GM10847 (cell line): ENCODE results near the gene TPSAB1.
"Not testable (repeated sequence)": the region's sequence is repeated elsewhere in the genome, so short reads cannot be mapped to it uniquely, and the experiment has no call there.

Experiments used
- POLR2A ChIP-seq: IDR thresholded peaks from 2 replicates; pipeline ENCODE4 v1.6.1; 2011; ENCODE audit not compliant: insufficient read length; ENCODE audit errors: extremely low read depth

TPSAB1 gene

GRCh38 chr16:1255276-1256122 is 15.0 kb downstream of the TPSAB1 start, which contains the start of gene TPSD1:
Gene TPSD1, plus strand, starts transcription at chr16:1256069. Its CDS starts 212 bp downstream, at chr16:1256281.
- TF ChIP-seq POLR2A = not testable (repeated sequence)

DNA sequence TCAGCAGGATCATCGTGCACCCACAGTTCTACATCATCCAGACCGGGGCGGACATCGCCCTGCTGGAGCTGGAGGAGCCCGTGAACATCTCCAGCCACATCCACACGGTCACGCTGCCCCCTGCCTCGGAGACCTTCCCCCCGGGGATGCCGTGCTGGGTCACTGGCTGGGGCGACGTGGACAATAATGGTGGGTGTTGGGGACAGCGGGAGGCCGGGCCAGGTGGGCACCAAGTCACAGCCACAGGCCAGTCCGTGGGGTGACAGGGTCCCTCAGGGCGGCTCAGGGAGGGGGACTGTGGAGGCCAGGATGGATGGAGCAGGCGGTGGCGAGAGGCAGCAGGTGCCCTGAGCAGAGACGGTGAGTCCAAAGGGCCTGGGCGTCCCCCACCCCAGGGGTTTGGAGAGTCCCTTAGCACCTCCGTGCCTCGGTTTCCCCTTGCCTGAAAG is 16.4 kb downstream of the TPSAB1 start:
- no peak for TF ChIP-seq POLR2A

DNA sequence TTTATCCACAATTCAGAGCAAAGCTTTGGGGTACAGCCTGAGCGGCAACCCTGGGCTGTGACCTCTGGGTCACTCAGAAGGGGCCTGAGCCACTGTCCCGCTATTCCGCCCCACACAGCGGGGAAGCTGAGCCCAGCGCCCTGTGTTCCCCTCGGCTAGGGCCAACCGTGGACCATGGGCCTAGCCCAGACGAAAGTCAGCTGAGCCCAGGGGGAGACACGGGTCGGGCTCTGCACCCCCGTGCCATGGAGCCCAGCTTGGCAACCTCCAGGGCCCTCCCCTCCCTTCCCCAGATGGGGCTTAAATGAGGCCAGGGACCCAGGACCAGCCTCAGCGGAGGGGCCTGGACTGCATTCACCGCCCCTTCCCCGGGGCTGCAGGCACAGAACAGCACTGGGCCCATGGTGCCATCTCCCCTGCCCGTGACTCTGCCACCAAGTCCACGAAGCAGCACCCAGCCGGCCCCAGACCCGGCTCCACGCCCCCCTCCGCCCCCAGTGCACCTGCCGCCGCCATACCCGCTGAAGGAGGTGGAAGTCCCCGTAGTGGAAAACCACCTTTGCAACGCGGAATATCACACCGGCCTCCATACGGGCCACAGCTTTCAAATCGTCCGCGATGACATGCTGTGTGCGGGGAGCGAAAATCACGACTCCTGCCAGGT is 17.2 kb downstream of the TPSAB1 start:
- no peak for TF ChIP-seq POLR2A

GRCh38 chr16:1258225-1258600 is 17.7 kb downstream of the TPSAB1 start:
- no peak for TF ChIP-seq POLR2A

GRCh38 chr16:1258906-1259759 is 18.6 kb downstream of the TPSAB1 start:
- TF ChIP-seq POLR2A = no peak

DNA sequence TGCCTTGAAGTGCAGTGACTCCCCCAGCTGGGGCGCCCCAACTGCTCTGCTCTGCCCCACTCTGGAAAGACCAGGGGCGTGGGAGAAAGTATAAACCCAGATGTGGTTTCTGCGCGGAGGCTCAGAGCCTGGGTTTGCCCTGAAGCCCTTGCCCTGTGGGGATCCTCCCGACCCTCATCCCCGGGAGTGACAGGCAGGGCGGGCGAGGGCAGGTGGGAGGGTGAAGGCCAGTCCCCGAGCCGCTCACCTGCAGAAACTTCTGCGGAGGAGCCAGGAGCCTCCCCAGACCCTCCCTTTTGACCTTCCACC is 19.2 kb downstream of the TPSAB1 start:
- no peak for TF ChIP-seq POLR2A

DNA sequence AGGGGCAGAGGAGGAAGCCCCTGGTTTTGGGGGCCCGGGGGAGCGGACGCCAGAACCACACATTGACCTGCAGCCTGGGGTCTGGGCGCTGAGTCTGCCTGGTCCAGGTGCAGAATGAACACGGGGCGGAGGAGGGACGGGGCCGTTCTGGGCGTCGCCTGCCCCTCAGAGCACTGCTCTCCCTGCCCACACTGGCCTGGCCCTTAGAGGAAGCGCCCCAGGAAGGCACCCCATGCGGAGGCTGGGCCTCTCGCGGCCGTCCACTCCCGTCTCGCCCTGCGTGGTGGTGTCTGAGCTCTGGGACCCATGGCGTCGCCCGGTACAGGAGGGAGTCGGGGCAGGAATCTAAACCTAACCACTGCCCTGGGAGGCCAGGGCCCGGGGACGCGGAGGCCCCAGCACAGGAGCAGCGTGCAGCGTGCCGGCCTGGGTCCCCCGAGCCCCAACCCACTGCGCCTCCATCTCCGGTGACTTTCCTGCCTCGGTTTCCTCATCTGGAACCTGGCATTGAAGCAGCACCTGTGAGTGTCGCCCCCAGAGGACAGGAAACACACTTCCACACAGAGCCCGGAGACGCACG is 19.7 kb downstream of the TPSAB1 start:
- no peak for TF ChIP-seq POLR2A

DNA sequence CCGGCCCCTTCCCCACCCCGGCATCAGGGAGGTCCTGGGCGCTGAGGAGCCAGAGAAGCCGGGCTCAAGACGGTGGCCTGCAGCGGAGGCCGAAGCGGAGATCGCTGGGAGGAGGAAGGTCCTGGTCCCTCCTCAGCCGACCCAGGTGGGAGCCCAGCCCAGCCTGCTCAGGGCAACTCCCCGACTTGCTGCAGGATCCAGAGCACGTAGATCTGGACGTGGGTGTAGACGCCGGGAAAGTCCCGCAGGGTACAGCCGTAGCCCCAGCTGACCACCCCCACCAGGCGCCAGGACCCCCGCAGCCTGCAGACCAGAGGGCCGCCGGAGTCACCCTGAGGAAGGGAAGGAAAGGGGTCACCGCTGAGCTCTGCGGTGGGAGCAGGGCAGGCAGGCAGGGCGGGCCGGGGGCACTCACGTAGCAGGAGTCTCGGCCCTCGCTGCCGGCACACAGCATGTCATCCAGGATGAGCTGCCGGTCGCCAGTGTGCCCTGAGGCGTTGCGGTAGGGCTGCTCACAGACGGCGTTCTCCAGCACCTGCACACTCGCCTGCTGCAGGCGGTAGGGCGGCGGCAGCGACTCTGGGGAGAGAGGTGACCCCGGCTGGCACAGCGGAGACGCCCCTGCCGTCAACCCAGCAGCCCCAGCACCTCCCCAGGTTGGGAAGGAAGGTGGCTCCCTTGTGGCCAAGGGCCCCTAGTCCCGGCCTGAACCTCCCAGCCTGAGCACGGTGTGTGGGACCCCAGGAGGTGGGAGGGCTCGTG is 20.8 kb downstream of the TPSAB1 start:
- no peak for TF ChIP-seq POLR2A

DNA sequence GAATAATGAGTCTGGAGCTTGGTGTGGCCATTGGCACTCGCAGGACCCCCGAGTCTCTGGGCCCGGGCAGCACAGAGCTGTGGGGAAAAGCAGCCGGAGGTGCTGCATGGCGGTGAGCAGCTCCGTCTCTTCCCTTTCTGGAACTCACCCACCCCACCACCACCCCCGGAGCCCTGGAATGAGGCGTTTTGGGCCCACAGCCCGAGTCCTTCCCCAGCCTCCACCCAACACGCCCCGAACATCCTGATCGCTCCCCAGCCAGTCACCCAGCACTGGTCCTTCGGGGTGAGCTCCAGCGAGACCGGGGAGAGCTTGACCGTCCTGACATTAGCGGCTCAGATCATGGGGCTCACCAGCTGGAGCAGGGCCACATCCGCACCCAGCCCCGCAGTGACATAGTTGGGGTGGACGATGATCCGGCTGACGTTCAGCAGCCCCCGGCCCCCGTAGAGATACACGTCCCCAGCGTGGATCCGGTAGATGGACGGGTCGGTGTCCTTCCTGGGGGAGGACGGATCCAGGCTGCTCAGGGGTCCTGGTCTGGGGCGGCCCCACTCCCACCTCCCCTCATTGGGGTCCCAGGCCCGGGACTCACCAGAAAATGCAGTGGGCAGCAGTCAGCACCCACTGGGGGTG is 21.8 kb downstream of the TPSAB1 start:
- no peak for TF ChIP-seq POLR2A

GRCh38 chr16:1262846-1263221 is 22.3 kb downstream of the TPSAB1 start:
- TF ChIP-seq POLR2A = no peak

GRCh38 chr16:1263591-1264344 is 23.3 kb downstream of the TPSAB1 start:
- TF ChIP-seq POLR2A = no peak

GRCh38 chr16:1264345-1265089 is 24.0 kb downstream of the TPSAB1 start:
- TF ChIP-seq POLR2A = no peak
